ENCODE measurements around the gene SMAD5. TPM values are rescaled to one million over a fixed set of nuclear protein-coding genes. Genes with fewer than 3 reads are reported as not detected.

The SMAD5 gene
- total and polyA plus RNA-seq, 2 of the 13 experiments (the other 11 are each of a cell fraction or from before 2014, with no cell fraction given), result 27.2 to 48.5 TPM

DNA sequence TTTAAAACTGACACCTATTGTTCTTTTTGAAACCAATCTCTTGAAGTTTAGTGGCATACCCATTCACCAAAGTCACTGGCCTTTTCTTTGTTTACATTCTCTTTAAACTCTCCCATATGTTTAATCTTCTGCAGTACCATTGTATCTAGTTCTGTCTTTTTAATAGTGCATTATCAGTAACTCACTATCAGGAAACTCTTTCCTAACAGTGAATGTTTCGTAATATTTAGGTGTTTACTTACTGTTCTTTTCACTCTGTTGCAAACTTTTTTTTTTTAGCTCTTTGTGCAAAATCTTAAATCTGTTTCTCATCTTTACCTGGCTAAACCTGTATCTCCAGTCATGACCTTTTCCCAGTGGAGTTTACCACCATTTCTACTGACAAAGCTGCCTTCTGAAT, 17.2 kb downstream of the SMAD5 start:
- Histone ChIP-seq H3K4me1 (ENCODE audit: insufficient read depth, low read length) (peaks cover 31% of the 10 kb centered on the region), H3K4me3 (replicated peaks in 1 of 3; ENCODE audit: insufficient read depth in 1 of 3, low read depth in 2 of 3, low read length in 3 of 3) (no peak overlapping the region), H3K79me2 (ENCODE audit: insufficient read depth, low read length) (peaks cover 95% of the 10 kb centered on the region), H3K27ac (ENCODE audit: extremely low read length, insufficient read depth, low read length) (no peak overlapping the region), H2AFZ (ENCODE audit: low read length) (no peak overlapping the region), H3K36me3 (replicated peaks in 1 of 2; ENCODE audit: control insufficient read depth in 1 of 2, insufficient read depth in 2 of 2, low read length in 2 of 2) (peaks cover 9 to 25% of the 10 kb centered on the region in 2 experiments), H4K20me1 (ENCODE audit: insufficient read depth, low read length) (peaks cover 33% of the 10 kb centered on the region), H3K9me3 (ENCODE audit: low read length) (no peaks in the 10 kb centered on the region), H3K27me3 (ENCODE audit: control insufficient read depth in 1 of 2, insufficient read depth in 2 of 2, low read length in 2 of 2) (no peaks in the 10 kb centered on the region), H3K9ac (ENCODE audit: insufficient read depth, low read depth, low read length) (no peak overlapping the region), H3K4me2 (ENCODE audit: low read depth, low read length) (no peak overlapping the region)
- 69% methylated on average over 1 of the region's 1 CpG for WGBS (ENCODE audit: low lambda C conversion rate)
- DNase-seq (ENCODE audit: low spot score), result no peak
- in situ Hi-C loops (cut with HindIII; ENCODE audit: extremely low pct_ligation_motif_present, low pct_unique_long_range_greater_than_20kb) (no loop called here), intact Hi-C loops (cut with micrococcal nuclease; ENCODE audit: unreplicated experiment) (no loop called here)
- no peak for FAIRE-seq
- no peak for ATAC-seq
- no TSS peak for BruUV-seq (replicated peaks)
- ChIA-PET CTCF (ENCODE audit: low intra/inter-chr PET ratio, low total read pairs) (no interaction called here), POLR2A (no interaction called here)
- TF ChIP-seq SOX13 (IDR thresholded peaks at IDR 0.05) (no peak), SOX13 (CRISPR knock-in tag; conservative IDR thresholded peaks at IDR 0.05 in 1 of 2, IDR thresholded peaks at IDR 0.05 in 1 of 2) (peak in 1 of 2 experiments; percentile 80; a peak in 2 of 4 replicates), ATF7 (IDR thresholded peaks at IDR 0.05) (no peak), ATF7 (CRISPR knock-in tag; IDR thresholded peaks at IDR 0.05) (no peak), ZNF850 (CRISPR knock-in tag; conservative IDR thresholded peaks at IDR 0.05) (no peak), FOXA3 (CRISPR knock-in tag; IDR thresholded peaks at IDR 0.05) (peak; percentile 81), GATAD2A (CRISPR knock-in tag; IDR thresholded peaks at IDR 0.05) (peak; percentile 56), ZNF562 (CRISPR knock-in tag; IDR thresholded peaks at IDR 0.05; ENCODE audit: borderline replicate concordance) (no peak), BCL6 (CRISPR knock-in tag; IDR thresholded peaks at IDR 0.05) (0 out of 2 replicates have a peak, but pooled peaks have one; percentile 14), TCF7 (IDR thresholded peaks at IDR 0.05; ENCODE audit: low read depth) (no peak), FOXP1 (IDR thresholded peaks at IDR 0.05) (no peak), FOXP1 (CRISPR knock-in tag; IDR thresholded peaks at IDR 0.05) (0 out of 2 replicates have a peak, but pooled peaks have one; percentile 19), SOX6 (IDR thresholded peaks at IDR 0.05) (no peak), SOX6 (CRISPR knock-in tag; IDR thresholded peaks at IDR 0.05) (peak; percentile 60; the same call in 1 of the 2 replicates), MEF2D (CRISPR knock-in tag; IDR thresholded peaks at IDR 0.05) (no peak), PITX1 (CRISPR knock-in tag; IDR thresholded peaks at IDR 0.05) (no peak), THAP11 (CRISPR knock-in tag; IDR thresholded peaks at IDR 0.05) (peak; percentile 13; the same call in 1 of the 2 replicates), ZNF12 (CRISPR knock-in tag; IDR thresholded peaks at IDR 0.05) (no peak), FOXA1 (IDR thresholded peaks at IDR 0.05) (no peak), FOXA1 (CRISPR knock-in tag; IDR thresholded peaks at IDR 0.05) (peak; percentile 66; the same call in 1 of the 2 replicates), CEBPB (IDR thresholded peaks at IDR 0.05; ENCODE audit: borderline replicate concordance, low read depth, low read length) (peak; percentile 75; the same call in 1 of the 2 replicates), CEBPG (CRISPR knock-in tag; IDR thresholded peaks at IDR 0.05) (peak; percentile 67), SOX5 (CRISPR knock-in tag; IDR thresholded peaks at IDR 0.05; ENCODE audit: borderline replicate concordance) (peak; percentile 68; the same call in 1 of the 2 replicates), FOXK2 (IDR thresholded peaks at IDR 0.05) (no peak), TMF1 (CRISPR knock-in tag; IDR thresholded peaks at IDR 0.05; ENCODE audit: low read depth) (no peak)
- TF ChIP-seq, protein P1, sequence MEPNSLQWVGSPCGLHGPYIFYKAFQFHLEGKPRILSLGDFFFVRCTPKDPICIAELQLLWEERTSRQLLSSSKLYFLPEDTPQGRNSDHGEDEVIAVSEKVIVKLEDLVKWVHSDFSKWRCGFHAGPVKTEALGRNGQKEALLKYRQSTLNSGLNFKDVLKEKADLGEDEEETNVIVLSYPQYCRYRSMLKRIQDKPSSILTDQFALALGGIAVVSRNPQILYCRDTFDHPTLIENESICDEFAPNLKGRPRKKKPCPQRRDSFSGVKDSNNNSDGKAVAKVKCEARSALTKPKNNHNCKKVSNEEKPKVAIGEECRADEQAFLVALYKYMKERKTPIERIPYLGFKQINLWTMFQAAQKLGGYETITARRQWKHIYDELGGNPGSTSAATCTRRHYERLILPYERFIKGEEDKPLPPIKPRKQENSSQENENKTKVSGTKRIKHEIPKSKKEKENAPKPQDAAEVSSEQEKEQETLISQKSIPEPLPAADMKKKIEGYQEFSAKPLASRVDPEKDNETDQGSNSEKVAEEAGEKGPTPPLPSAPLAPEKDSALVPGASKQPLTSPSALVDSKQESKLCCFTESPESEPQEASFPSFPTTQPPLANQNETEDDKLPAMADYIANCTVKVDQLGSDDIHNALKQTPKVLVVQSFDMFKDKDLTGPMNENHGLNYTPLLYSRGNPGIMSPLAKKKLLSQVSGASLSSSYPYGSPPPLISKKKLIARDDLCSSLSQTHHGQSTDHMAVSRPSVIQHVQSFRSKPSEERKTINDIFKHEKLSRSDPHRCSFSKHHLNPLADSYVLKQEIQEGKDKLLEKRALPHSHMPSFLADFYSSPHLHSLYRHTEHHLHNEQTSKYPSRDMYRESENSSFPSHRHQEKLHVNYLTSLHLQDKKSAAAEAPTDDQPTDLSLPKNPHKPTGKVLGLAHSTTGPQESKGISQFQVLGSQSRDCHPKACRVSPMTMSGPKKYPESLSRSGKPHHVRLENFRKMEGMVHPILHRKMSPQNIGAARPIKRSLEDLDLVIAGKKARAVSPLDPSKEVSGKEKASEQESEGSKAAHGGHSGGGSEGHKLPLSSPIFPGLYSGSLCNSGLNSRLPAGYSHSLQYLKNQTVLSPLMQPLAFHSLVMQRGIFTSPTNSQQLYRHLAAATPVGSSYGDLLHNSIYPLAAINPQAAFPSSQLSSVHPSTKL (CRISPR knock-in tag; IDR thresholded peaks at IDR 0.05), result peak; percentile 20; the same call in 1 of the 2 replicates
- TF ChIP-seq, protein P2, sequence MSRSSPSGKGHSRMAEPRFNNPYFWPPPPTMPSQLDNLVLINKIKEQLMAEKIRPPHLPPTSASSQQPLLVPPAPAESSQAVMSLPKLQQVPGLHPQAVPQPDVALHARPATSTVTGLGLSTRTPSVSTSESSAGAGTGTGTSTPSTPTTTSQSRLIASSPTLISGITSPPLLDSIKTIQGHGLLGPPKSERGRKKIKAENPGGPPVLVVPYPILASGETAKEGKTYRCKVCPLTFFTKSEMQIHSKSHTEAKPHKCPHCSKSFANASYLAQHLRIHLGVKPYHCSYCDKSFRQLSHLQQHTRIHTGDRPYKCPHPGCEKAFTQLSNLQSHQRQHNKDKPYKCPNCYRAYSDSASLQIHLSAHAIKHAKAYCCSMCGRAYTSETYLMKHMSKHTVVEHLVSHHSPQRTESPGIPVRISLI (CRISPR knock-in tag; IDR thresholded peaks at IDR 0.05; ENCODE audit: borderline replicate concordance), result peak; percentile 73; the same call in 1 of the 2 replicates

Data from HepG2 (cell line).